Measurements from ENCODE around the gene TMEM139. TPM values are rescaled to one million over a fixed set of nuclear protein-coding genes. Genes with fewer than 3 reads are reported as not detected.

TMEM139 gene
- total and polyA plus RNA-seq, 2 donors: 0.19 to 0.64 TPM

- peaks cover 0 to 12% of the 10 kb centered on the region in 2 donors for H3K4me1 ChIP-seq (ENCODE audit: control insufficient read depth in 2 of 2, insufficient read depth in 2 of 2, low read length in 2 of 2)
- H3K36me3 ChIP-seq (ENCODE audit: control insufficient read depth in 2 of 2, insufficient read depth in 2 of 2, low read length in 1 of 2): no peaks in the 10 kb centered on the region
- DNase-seq (ENCODE audit: low read depth in 6 of 9, low spot score in 9 of 9): no peak
- WGBS: 92% methylated on average over 4 of the region's 4 CpGs
- H3K9me3 ChIP-seq (ENCODE audit: control insufficient read depth in 2 of 2, insufficient read depth in 1 of 2, low read length in 1 of 2): no peaks in the 10 kb centered on the region
- H3K4me3 ChIP-seq (ENCODE audit: low read length in 2 of 2): no peak overlapping the region
- H3K27ac ChIP-seq (ENCODE audit: low read depth in 1 of 2, low read length in 1 of 2): no peak overlapping the region
- no peaks in the 10 kb centered on the region for H3K27me3 ChIP-seq (ENCODE audit: control insufficient read depth in 2 of 2, insufficient read depth in 1 of 2, low read length in 1 of 2)
These were observed 37.0 kb downstream of the TMEM139 start for GRCh38 chr7:143321734-143322133.

- Histone ChIP-seq H3K9me3 (ENCODE audit: control insufficient read depth in 2 of 2, insufficient read depth in 1 of 2, low read length in 1 of 2) (no peaks in the 10 kb centered on the region), H3K4me3 (ENCODE audit: low read length in 2 of 2) (no peak overlapping the region), H3K27ac (ENCODE audit: low read depth in 1 of 2, low read length in 1 of 2) (no peak overlapping the region), H3K27me3 (ENCODE audit: control insufficient read depth in 2 of 2, insufficient read depth in 1 of 2, low read length in 1 of 2) (no peaks in the 10 kb centered on the region), H3K4me1 (ENCODE audit: control insufficient read depth in 2 of 2, insufficient read depth in 2 of 2, low read length in 2 of 2) (peaks cover 0 to 8% of the 10 kb centered on the region in 2 donors), H3K36me3 (ENCODE audit: control insufficient read depth in 2 of 2, insufficient read depth in 2 of 2, low read length in 1 of 2) (no peaks in the 10 kb centered on the region)
- DNase-seq (ENCODE audit: low read depth in 6 of 9, low spot score in 9 of 9): no peak
- 91% methylated on average over 23 of the region's 23 CpGs for WGBS
These were observed 38.2 kb downstream of the TMEM139 start for GRCh38 chr7:143322760-143323633.

GRCh38 chr7:143323653-143324052, 38.9 kb downstream of the TMEM139 start:
- Histone ChIP-seq H3K4me3 (ENCODE audit: low read length in 2 of 2) (no peak overlapping the region), H3K9me3 (ENCODE audit: control insufficient read depth in 2 of 2, insufficient read depth in 1 of 2, low read length in 1 of 2) (no peaks in the 10 kb centered on the region), H3K27ac (ENCODE audit: low read depth in 1 of 2, low read length in 1 of 2) (no peak overlapping the region), H3K4me1 (ENCODE audit: control insufficient read depth in 2 of 2, insufficient read depth in 2 of 2, low read length in 2 of 2) (peaks cover 0 to 8% of the 10 kb centered on the region in 2 donors), H3K27me3 (ENCODE audit: control insufficient read depth in 2 of 2, insufficient read depth in 1 of 2, low read length in 1 of 2) (no peaks in the 10 kb centered on the region), H3K36me3 (ENCODE audit: control insufficient read depth in 2 of 2, insufficient read depth in 2 of 2, low read length in 1 of 2) (no peaks in the 10 kb centered on the region)
- DNase-seq (ENCODE audit: low read depth in 6 of 9, low spot score in 9 of 9): no peak
- 93% methylated on average over 12 of the region's 12 CpGs for WGBS

GRCh38 chr7:143325240-143325639, 40.5 kb downstream of the TMEM139 start:
- H3K4me3 ChIP-seq (ENCODE audit: low read length in 2 of 2): no peak overlapping the region
- H3K27ac ChIP-seq (ENCODE audit: low read depth in 1 of 2, low read length in 1 of 2): no peak overlapping the region
- no peaks in the 10 kb centered on the region for H3K36me3 ChIP-seq (ENCODE audit: control insufficient read depth in 2 of 2, insufficient read depth in 2 of 2, low read length in 1 of 2)
- 85% methylated on average over 2 of the region's 2 CpGs for WGBS
- H3K9me3 ChIP-seq (ENCODE audit: control insufficient read depth in 2 of 2, insufficient read depth in 1 of 2, low read length in 1 of 2): no peaks in the 10 kb centered on the region
- no peak for DNase-seq (ENCODE audit: low read depth in 6 of 9, low spot score in 9 of 9)
- H3K27me3 ChIP-seq (ENCODE audit: control insufficient read depth in 2 of 2, insufficient read depth in 1 of 2, low read length in 1 of 2): no peaks in the 10 kb centered on the region
- H3K4me1 ChIP-seq (ENCODE audit: control insufficient read depth in 2 of 2, insufficient read depth in 2 of 2, low read length in 2 of 2): peaks cover 0 to 3% of the 10 kb centered on the region in 2 donors

- H3K4me3 ChIP-seq (ENCODE audit: low read length in 2 of 2): no peak overlapping the region
- no peaks in the 10 kb centered on the region for H3K27me3 ChIP-seq (ENCODE audit: control insufficient read depth in 2 of 2, insufficient read depth in 1 of 2, low read length in 1 of 2)
- DNase-seq (ENCODE audit: low read depth in 6 of 9, low spot score in 9 of 9): no peak
- no peaks in the 10 kb centered on the region for H3K9me3 ChIP-seq (ENCODE audit: control insufficient read depth in 2 of 2, insufficient read depth in 1 of 2, low read length in 1 of 2)
- no peaks in the 10 kb centered on the region for H3K36me3 ChIP-seq (ENCODE audit: control insufficient read depth in 2 of 2, insufficient read depth in 2 of 2, low read length in 1 of 2)
- WGBS: 96% methylated on average over 5 of the region's 5 CpGs
- H3K27ac ChIP-seq (ENCODE audit: low read depth in 1 of 2, low read length in 1 of 2): no peak overlapping the region
- peaks cover 0 to 3% of the 10 kb centered on the region in 2 donors for H3K4me1 ChIP-seq (ENCODE audit: control insufficient read depth in 2 of 2, insufficient read depth in 2 of 2, low read length in 2 of 2)
These were observed 43.1 kb downstream of the TMEM139 start for GRCh38 chr7:143327903-143328302.

- Histone ChIP-seq H3K27ac (ENCODE audit: low read depth in 1 of 2, low read length in 1 of 2) (no peak overlapping the region), H3K9me3 (ENCODE audit: control insufficient read depth in 2 of 2, insufficient read depth in 1 of 2, low read length in 1 of 2) (no peaks in the 10 kb centered on the region), H3K27me3 (ENCODE audit: control insufficient read depth in 2 of 2, insufficient read depth in 1 of 2, low read length in 1 of 2) (no peaks in the 10 kb centered on the region), H3K4me3 (ENCODE audit: low read length in 2 of 2) (no peak overlapping the region), H3K36me3 (ENCODE audit: control insufficient read depth in 2 of 2, insufficient read depth in 2 of 2, low read length in 1 of 2) (no peaks in the 10 kb centered on the region), H3K4me1 (ENCODE audit: control insufficient read depth in 2 of 2, insufficient read depth in 2 of 2, low read length in 2 of 2) (no peaks in the 10 kb centered on the region)
- 97% methylated on average over 10 of the region's 10 CpGs for WGBS
- DNase-seq (ENCODE audit: low read depth in 6 of 9, low spot score in 9 of 9): no peak
These were observed 44.9 kb downstream of the TMEM139 start for GRCh38 chr7:143329471-143330170.

GRCh38 chr7:143331179-143331801, 46.5 kb downstream of the TMEM139 start:
- Histone ChIP-seq H3K4me1 (ENCODE audit: control insufficient read depth in 2 of 2, insufficient read depth in 2 of 2, low read length in 2 of 2) (no peaks in the 10 kb centered on the region), H3K36me3 (ENCODE audit: control insufficient read depth in 2 of 2, insufficient read depth in 2 of 2, low read length in 1 of 2) (no peaks in the 10 kb centered on the region)
- no peak for DNase-seq (ENCODE audit: low read depth in 6 of 9, low spot score in 9 of 9)

GRCh38 chr7:143334244-143334643, 49.5 kb downstream of the TMEM139 start:
- Histone ChIP-seq H3K4me1 (ENCODE audit: control insufficient read depth in 2 of 2, insufficient read depth in 2 of 2, low read length in 2 of 2) (no peaks in the 10 kb centered on the region), H3K27me3 (ENCODE audit: control insufficient read depth in 2 of 2, insufficient read depth in 1 of 2, low read length in 1 of 2) (no peaks in the 10 kb centered on the region), H3K9me3 (ENCODE audit: control insufficient read depth in 2 of 2, insufficient read depth in 1 of 2, low read length in 1 of 2) (no peaks in the 10 kb centered on the region), H3K4me3 (ENCODE audit: low read length in 2 of 2) (no peak overlapping the region), H3K27ac (ENCODE audit: low read depth in 1 of 2, low read length in 1 of 2) (no peak overlapping the region), H3K36me3 (ENCODE audit: control insufficient read depth in 2 of 2, insufficient read depth in 2 of 2, low read length in 1 of 2) (no peaks in the 10 kb centered on the region)
- 89% methylated on average over 1 of the region's 1 CpG for WGBS
- DNase-seq (ENCODE audit: low read depth in 6 of 9, low spot score in 9 of 9): no peak

More at GRCh38 chr7:143331179-143331801, 46.5 kb downstream of the TMEM139 start:
- Histone ChIP-seq H3K27ac (ENCODE audit: low read depth in 1 of 2, low read length in 1 of 2) (no peak overlapping the region), H3K27me3 (ENCODE audit: control insufficient read depth in 2 of 2, insufficient read depth in 1 of 2, low read length in 1 of 2) (no peaks in the 10 kb centered on the region), H3K4me3 (ENCODE audit: low read length in 2 of 2) (no peak overlapping the region), H3K9me3 (ENCODE audit: control insufficient read depth in 2 of 2, insufficient read depth in 1 of 2, low read length in 1 of 2) (no peaks in the 10 kb centered on the region)
- 97% methylated on average over 8 of the region's 8 CpGs for WGBS

- Histone ChIP-seq H3K4me1 (ENCODE audit: control insufficient read depth in 2 of 2, insufficient read depth in 2 of 2, low read length in 2 of 2) (no peaks in the 10 kb centered on the region), H3K4me3 (ENCODE audit: low read length in 2 of 2) (no peak overlapping the region), H3K9me3 (ENCODE audit: control insufficient read depth in 2 of 2, insufficient read depth in 1 of 2, low read length in 1 of 2) (no peaks in the 10 kb centered on the region), H3K27me3 (ENCODE audit: control insufficient read depth in 2 of 2, insufficient read depth in 1 of 2, low read length in 1 of 2) (no peaks in the 10 kb centered on the region), H3K27ac (ENCODE audit: low read depth in 1 of 2, low read length in 1 of 2) (no peak overlapping the region), H3K36me3 (ENCODE audit: control insufficient read depth in 2 of 2, insufficient read depth in 2 of 2, low read length in 1 of 2) (no peaks in the 10 kb centered on the region)
- WGBS: 95% methylated on average over 3 of the region's 3 CpGs
- no peak for DNase-seq (ENCODE audit: low read depth in 6 of 9, low spot score in 9 of 9)
These were observed 52.5 kb downstream of the TMEM139 start for GRCh38 chr7:143337216-143337615.

Data from thymus (tissue), 11 donors.